H1 (cell line): Measurements from ENCODE around the gene ERICH6. TPM values are rescaled to one million over a fixed set of nuclear protein-coding genes. Genes with fewer than 3 reads are reported as not detected.

Experiments used
- FOSL1 ChIP-seq: IDR thresholded peaks from 2 replicates; pipeline ENCODE4 v1.6.1; 2011; ENCODE audit warnings: mild to moderate bottlenecking, low read depth, low read length, moderate library complexity; ENCODE audit not compliant: insufficient read depth
- TAF1 ChIP-seq: IDR thresholded peaks from 2 replicates; pipeline ENCODE4 v1.6.1; 2011; ENCODE audit warnings: mild to moderate bottlenecking, low read depth, low read length
- polyA plus RNA-seq, 7 experiments: library from polyadenylated mRNA; depleted of rRNA in 3 of 7; stranded (reverse) in 5 of 7; unstranded in 2 of 7; fragments of >200 nt in 5 of 7; fragments of 200-250 nt in 2 of 7; gene quantifications; 1 replicate in 5 of 7; 2 replicates in 1 of 7; 4 replicates in 1 of 7; pipeline versions ENCODE4 v1.2.1 to v1.2.3, GENCODE V29; 2011 to 2013; ENCODE audit warnings: missing spikeins in 2 of 7, mixed read lengths in 2 of 7
- total RNA-seq: library from RNA; stranded (reverse); fragmentation: NEBNext Ultra II Directional; extraction: Animal tissue kit (Norgen Biotek cat#: 25700); gene quantifications from 2 replicates; pipeline ENCODE4 v1.2.1, GENCODE V29; 2021

ERICH6 gene
- total and polyA plus RNA-seq, 2 of the 8 experiments (the other 6 are each of a cell fraction or from before 2014, with no cell fraction given) = not detected

GRCh38 chr3:150663461-150663860 lies 40.3 kb downstream of the ERICH6 start (continued):
- no peak for TF ChIP-seq FOSL1
- TF ChIP-seq TAF1 = no peak
